GM12878 (cell line): ENCODE results near the gene GOLGA8A. TPM values are rescaled to one million over a fixed set of nuclear protein-coding genes. Genes with fewer than 3 reads are reported as not detected.
"Not testable (repeated sequence)": the region's sequence is repeated elsewhere in the genome, so short reads cannot be mapped to it uniquely, and the experiment has no call there.

ENCODE experiments used
- ATAC-seq: fragments of 200-7000 bp; cut with Tn5 transposase; 3 replicates; pipeline ENCODE4 v1.9.1; 2020; ENCODE audit warnings: mild to moderate bottlenecking, moderate library complexity
- BruUV-seq: library from RNA; stranded (reverse); fragments of 400-500 nt; replicated peaks from 2 replicates; lab custom pipeline; 2021; lab: Mats Ljungman, UMichigan
- CTCF ChIA-PET: fragments of 300-600 bp; sonication (Branson Sonifier 250); formaldehyde crosslinking; extraction: SDS; loops from one replicate; lab custom pipeline; 2021; ENCODE audit warnings: inconsistent platforms; lab: Yijun Ruan, JAX
- POLR2A ChIA-PET: fragments of 350-600 bp; formaldehyde crosslinking; extraction: SDS; loops from one replicate; lab custom pipeline; 2021; ENCODE audit warnings: inconsistent platforms; lab: Charles Lee
- RAD21 ChIA-PET: fragments of 300-600 bp; sonication (Branson Sonifier 250); formaldehyde crosslinking; loops from one replicate; lab custom pipeline; 2023; ENCODE audit warnings: antibody characterized with exemption; ENCODE audit not compliant: unreplicated experiment; lab: Charles Lee
- SMC1A ChIA-PET: fragments of 300-600 bp; sonication (Branson Sonifier 250); formaldehyde crosslinking; loops from one replicate; lab custom pipeline; 2023; ENCODE audit not compliant: unreplicated experiment, uncharacterized antibody; lab: Charles Lee
- DNase-seq: peaks from one replicate; pipeline ENCODE4 v3.0.0-alpha.2; 2011; ENCODE audit warnings: low read depth, low spot score
- FAIRE-seq: peaks from 3 replicates; lab custom pipeline; 2011; peaks lifted over from hg19 to GRCh38; lab: Jason Lieb, UNC
- H2AFZ ChIP-seq: 2 replicates; pipeline ENCODE4 v1.6.0; 2011; ENCODE audit warnings: low read depth, low read length, control low read depth; ENCODE audit not compliant: control insufficient read depth
- H3K27ac ChIP-seq: 2 replicates; pipeline ENCODE4 v1.5.1; 2011; ENCODE audit warnings: control low read depth; ENCODE audit not compliant: control insufficient read depth, insufficient read depth
- H3K27me3 ChIP-seq, 2 experiments: replicated peaks in 1 of 2; 2 replicates each; pipeline versions ENCODE4 v1.6.0 to v1.6.1; 2011; ENCODE audit warnings: low read length in 1 of 2; ENCODE audit not compliant: control insufficient read depth in 2 of 2, insufficient read depth in 2 of 2
- H3K36me3 ChIP-seq, 2 experiments: 2 replicates each; pipeline ENCODE4 v1.5.1; 2011; ENCODE audit warnings: low read length in 1 of 2; ENCODE audit not compliant: control insufficient read depth in 2 of 2, insufficient read depth in 2 of 2
- H3K4me1 ChIP-seq: 2 replicates; pipeline ENCODE4 v1.6.1; 2011; ENCODE audit warnings: mild to moderate bottlenecking, low read length, moderate library complexity, mixed read lengths; ENCODE audit not compliant: control insufficient read depth, insufficient read depth
- H3K4me2 ChIP-seq: 2 replicates; pipeline ENCODE4 v1.6.0; 2011; ENCODE audit warnings: control low read depth; ENCODE audit not compliant: control insufficient read depth, insufficient read depth
- H3K4me3 ChIP-seq: fragments of 200-600 bp; sonication (generic); 2 replicates; pipeline ENCODE4 v1.5.1; 2016
- H3K79me2 ChIP-seq: 2 replicates; pipeline ENCODE4 v1.6.0; 2011; ENCODE audit warnings: low read length; ENCODE audit not compliant: control insufficient read depth, insufficient read depth
- H3K9ac ChIP-seq: 2 replicates; pipeline ENCODE4 v1.8.0; 2011; ENCODE audit warnings: low read length, control low read depth, mixed read lengths; ENCODE audit not compliant: control insufficient read depth, insufficient read depth
- H3K9me3 ChIP-seq: replicated peaks from 3 replicates; pipeline ENCODE4 v1.5.1; 2011; ENCODE audit warnings: mild to moderate bottlenecking, low read length; ENCODE audit not compliant: control insufficient read depth, insufficient read depth
- H4K20me1 ChIP-seq: 2 replicates; pipeline ENCODE4 v1.6.0; 2011; ENCODE audit not compliant: control insufficient read depth, insufficient read depth
- WGBS: methylation state at CpG from one replicate; pipeline ENCODE4 v1.1.6; 2016; ENCODE audit warnings: low lambda C conversion rate; ENCODE audit not compliant: insufficient replicate concordance, insufficient coverage; ENCODE audit errors: missing lambda C conversion rate; 5-methylcytosine and 5-hydroxymethylcytosine counted together
- in situ Hi-C: fragments of 300-500 bp; cut with MboI; formaldehyde crosslinking; loops from 9 replicates; pipeline ENCODE4 v1.14.3; 2018; ENCODE audit warnings: mixed read lengths
- intact Hi-C: fragments of 100-400 bp; cut with micrococcal nuclease; formaldehyde crosslinking; loops from one replicate; pipeline ENCODE4 v1.14.2; 2022; ENCODE audit not compliant: unreplicated experiment
- polyA plus RNA-seq, 11 experiments: library from polyadenylated mRNA; depleted of rRNA in 4 of 11; unstranded in 6 of 11; stranded (reverse) in 5 of 11; fragments of >200 nt; fragmentation: Nextera tagmentation in 4 of 11; fragmentation: Illumina TruSeq in 1 of 11; extraction: Ambion mirVana in 4 of 11; extraction: Trizol in 1 of 11; gene quantifications; 1 replicate in 1 of 11; 2 replicates in 10 of 11; pipeline versions ENCODE4 v1.2.1 to v1.2.3, GENCODE V29; 2011 to 2016; ENCODE audit warnings: inconsistent platforms in 2 of 11, missing spikeins in 2 of 11, low read depth in 1 of 11
- total RNA-seq, 4 experiments: library from RNA; depleted of rRNA in 3 of 4; stranded (reverse); fragments of >200 nt in 3 of 4; fragmentation: Illumina TruSeq in 1 of 4; extraction: Trizol in 1 of 4; gene quantifications; 2 replicates each; pipeline versions ENCODE4 v1.2.1 to v1.2.3, GENCODE V29; 2013 to 2021

The GOLGA8A gene
- total and polyA plus RNA-seq, 10 of the 15 experiments (the other 5 are each of a cell fraction or from before 2014, with no cell fraction given): 14.5 to 132 (median 48.1) TPM

- H3K9me3 ChIP-seq, H3K9ac ChIP-seq, ATAC-seq, H2AFZ ChIP-seq, POLR2A ChIA-PET, H3K36me3 ChIP-seq, H3K27me3 ChIP-seq, CTCF ChIA-PET, H3K4me2 ChIP-seq, H3K4me1 ChIP-seq, H3K27ac ChIP-seq, RAD21 ChIA-PET, H3K4me3 ChIP-seq, FAIRE-seq, DNase-seq, in situ Hi-C loops, H4K20me1 ChIP-seq, H3K79me2 ChIP-seq, BruUV-seq, SMC1A ChIA-PET, intact Hi-C loops: not testable (repeated sequence)
- WGBS: no CpG with 5 or more reads among the region's 2 CpGs
These were observed 44.6 kb downstream of the GOLGA8A start for GRCh38 chr15:34392981-34393380.

GRCh38 chr15:34389594-34390086, 48.0 kb downstream of the GOLGA8A start:
- H3K9ac ChIP-seq, H3K79me2 ChIP-seq, H3K36me3 ChIP-seq, H3K9me3 ChIP-seq, H3K27ac ChIP-seq, RAD21 ChIA-PET, H4K20me1 ChIP-seq, BruUV-seq, DNase-seq, H3K4me2 ChIP-seq, SMC1A ChIA-PET, H3K4me1 ChIP-seq, H3K4me3 ChIP-seq, in situ Hi-C loops, ATAC-seq, CTCF ChIA-PET, POLR2A ChIA-PET, FAIRE-seq, intact Hi-C loops, H2AFZ ChIP-seq, H3K27me3 ChIP-seq: not testable (repeated sequence)
- WGBS: no CpG with 5 or more reads among the region's 16 CpGs

Other genes with a start within 250 kb of the GOLGA8A start
- 28.9 and 35.2 TPM in 2 replicates for gene KATNBL1, start 227.7 kb downstream of the GOLGA8A start, total RNA-seq (2014; rRNA removed)
- 39.4 and 39.5 TPM in 2 replicates for gene KATNBL1, start 227.7 kb downstream of the GOLGA8A start, total RNA-seq (2014; rRNA removed; fragmentation: Illumina TruSeq; extraction: Trizol)
- 29.6 and 31.3 TPM in 2 replicates for gene KATNBL1, start 227.7 kb downstream of the GOLGA8A start, total RNA-seq (2021)
- gene KATNBL1, start 227.7 kb downstream of the GOLGA8A start, polyA plus RNA-seq (2011; rRNA removed): 42.9 and 75.6 TPM in 2 replicates
- 27.2 and 37.2 TPM in 2 replicates for gene KATNBL1, start 227.7 kb downstream of the GOLGA8A start, polyA plus RNA-seq (2014; fragmentation: Illumina TruSeq; extraction: Trizol)
- 10 to 100 TPM in 1 of 2 experiments, 1 to 10 TPM in 1; 7.8 to 11.9 TPM for gene KATNBL1, start 227.7 kb downstream of the GOLGA8A start, polyA plus RNA-seq (2014; fragmentation: Nextera tagmentation; extraction: Ambion mirVana)
- 22.3 and 28.6 TPM in 2 replicates for gene KATNBL1, start 227.7 kb downstream of the GOLGA8A start, polyA plus RNA-seq (2014; rRNA removed)
- gene KATNBL1, start 227.7 kb downstream of the GOLGA8A start, polyA plus RNA-seq (2016; fragmentation: Nextera tagmentation; extraction: Ambion mirVana): 10 to 100 TPM; 54.9 to 58.8 TPM
- gene EMC4, start 212.8 kb downstream of the GOLGA8A start, total RNA-seq (2014; rRNA removed): 115 and 118 TPM in 2 replicates
- 77.3 and 79.3 TPM in 2 replicates for gene EMC4, start 212.8 kb downstream of the GOLGA8A start, total RNA-seq (2014; rRNA removed; fragmentation: Illumina TruSeq; extraction: Trizol)
- gene EMC4, start 212.8 kb downstream of the GOLGA8A start, total RNA-seq (2021): 71.9 and 76.0 TPM in 2 replicates
- gene EMC4, start 212.8 kb downstream of the GOLGA8A start, polyA plus RNA-seq (2011; rRNA removed): 51.9 and 68.5 TPM in 2 replicates
- gene EMC4, start 212.8 kb downstream of the GOLGA8A start, polyA plus RNA-seq (2014; fragmentation: Illumina TruSeq; extraction: Trizol): 85.6 and 93.9 TPM in 2 replicates
- gene EMC4, start 212.8 kb downstream of the GOLGA8A start, polyA plus RNA-seq (2014; fragmentation: Nextera tagmentation; extraction: Ambion mirVana): 10 to 100 TPM; 37.0 to 63.8 TPM
- 123 and 139 TPM in 2 replicates for gene EMC4, start 212.8 kb downstream of the GOLGA8A start, polyA plus RNA-seq (2014; rRNA removed)
- 100 to 1,000 TPM; 157 to 169 TPM for gene EMC4, start 212.8 kb downstream of the GOLGA8A start, polyA plus RNA-seq (2016; fragmentation: Nextera tagmentation; extraction: Ambion mirVana)
- 32.9 and 34.3 TPM in 2 replicates for gene SLC12A6, start 100.0 kb downstream of the GOLGA8A start, total RNA-seq (2014; rRNA removed)
- 34.2 and 34.9 TPM in 2 replicates for gene SLC12A6, start 100.0 kb downstream of the GOLGA8A start, total RNA-seq (2014; rRNA removed; fragmentation: Illumina TruSeq; extraction: Trizol)
- gene SLC12A6, start 100.0 kb downstream of the GOLGA8A start, total RNA-seq (2021): 33.2 and 36.3 TPM in 2 replicates
- gene SLC12A6, start 100.0 kb downstream of the GOLGA8A start, polyA plus RNA-seq (2011; rRNA removed): 94.4 and 94.8 TPM in 2 replicates
- 52.3 and 61.7 TPM in 2 replicates for gene SLC12A6, start 100.0 kb downstream of the GOLGA8A start, polyA plus RNA-seq (2014; fragmentation: Illumina TruSeq; extraction: Trizol)
- gene SLC12A6, start 100.0 kb downstream of the GOLGA8A start, polyA plus RNA-seq (2014; fragmentation: Nextera tagmentation; extraction: Ambion mirVana): 1 to 10 TPM; 4.7 to 4.8 TPM
- gene SLC12A6, start 100.0 kb downstream of the GOLGA8A start, polyA plus RNA-seq (2014; rRNA removed): 42.7 and 51.7 TPM in 2 replicates
- 10 to 100 TPM; 15.2 to 16.7 TPM for gene SLC12A6, start 100.0 kb downstream of the GOLGA8A start, polyA plus RNA-seq (2016; fragmentation: Nextera tagmentation; extraction: Ambion mirVana)
- 428 and 429 TPM in 2 replicates for gene NOP10, start 94.7 kb downstream of the GOLGA8A start, total RNA-seq (2014; rRNA removed)
- gene NOP10, start 94.7 kb downstream of the GOLGA8A start, total RNA-seq (2014; rRNA removed; fragmentation: Illumina TruSeq; extraction: Trizol): 411 and 417 TPM in 2 replicates
- 225 and 230 TPM in 2 replicates for gene NOP10, start 94.7 kb downstream of the GOLGA8A start, total RNA-seq (2021)
- 441 and 556 TPM in 2 replicates for gene NOP10, start 94.7 kb downstream of the GOLGA8A start, polyA plus RNA-seq (2011; rRNA removed)
- 492 and 609 TPM in 2 replicates for gene NOP10, start 94.7 kb downstream of the GOLGA8A start, polyA plus RNA-seq (2014; fragmentation: Illumina TruSeq; extraction: Trizol)
- gene NOP10, start 94.7 kb downstream of the GOLGA8A start, polyA plus RNA-seq (2014; fragmentation: Nextera tagmentation; extraction: Ambion mirVana): 1,000 to 10,000 TPM; 1,758 to 1,778 TPM
- 518 and 534 TPM in 2 replicates for gene NOP10, start 94.7 kb downstream of the GOLGA8A start, polyA plus RNA-seq (2014; rRNA removed)
- 100 to 1,000 TPM; 590 to 634 TPM for gene NOP10, start 94.7 kb downstream of the GOLGA8A start, polyA plus RNA-seq (2016; fragmentation: Nextera tagmentation; extraction: Ambion mirVana)
- gene NUTM1, start 94.5 kb downstream of the GOLGA8A start, total RNA-seq (2014; rRNA removed): under 0.01 and 0.05 TPM in 2 replicates
- not detected in 2 replicates for gene NUTM1, start 94.5 kb downstream of the GOLGA8A start, total RNA-seq (2014; rRNA removed; fragmentation: Illumina TruSeq; extraction: Trizol)
- gene NUTM1, start 94.5 kb downstream of the GOLGA8A start, total RNA-seq (2021): not detected in 2 replicates
- not detected in 2 replicates for gene NUTM1, start 94.5 kb downstream of the GOLGA8A start, polyA plus RNA-seq (2011; rRNA removed)
- gene NUTM1, start 94.5 kb downstream of the GOLGA8A start, polyA plus RNA-seq (2014; fragmentation: Illumina TruSeq; extraction: Trizol): not detected in 2 replicates
- gene NUTM1, start 94.5 kb downstream of the GOLGA8A start, polyA plus RNA-seq (2014; fragmentation: Nextera tagmentation; extraction: Ambion mirVana): not detected
- gene NUTM1, start 94.5 kb downstream of the GOLGA8A start, polyA plus RNA-seq (2014; rRNA removed): 0.04 TPM in 1 of 2 replicates, not detected in the other
- gene NUTM1, start 94.5 kb downstream of the GOLGA8A start, polyA plus RNA-seq (2016; fragmentation: Nextera tagmentation; extraction: Ambion mirVana): under 1 TPM in 1 of 2 experiments, not detected in 1; 0.05 TPM
- gene LPCAT4, start 70.6 kb downstream of the GOLGA8A start, total RNA-seq (2014; rRNA removed): 16.8 and 18.6 TPM in 2 replicates
- gene LPCAT4, start 70.6 kb downstream of the GOLGA8A start, total RNA-seq (2014; rRNA removed; fragmentation: Illumina TruSeq; extraction: Trizol): 17.3 and 18.9 TPM in 2 replicates
- gene LPCAT4, start 70.6 kb downstream of the GOLGA8A start, total RNA-seq (2021): 46.2 and 51.1 TPM in 2 replicates
- 26.7 and 44.0 TPM in 2 replicates for gene LPCAT4, start 70.6 kb downstream of the GOLGA8A start, polyA plus RNA-seq (2011; rRNA removed)
- 23.9 and 38.2 TPM in 2 replicates for gene LPCAT4, start 70.6 kb downstream of the GOLGA8A start, polyA plus RNA-seq (2014; fragmentation: Illumina TruSeq; extraction: Trizol)
- gene LPCAT4, start 70.6 kb downstream of the GOLGA8A start, polyA plus RNA-seq (2014; fragmentation: Nextera tagmentation; extraction: Ambion mirVana): 10 to 100 TPM; 14.4 to 17.2 TPM
- gene LPCAT4, start 70.6 kb downstream of the GOLGA8A start, polyA plus RNA-seq (2014; rRNA removed): 47.6 and 57.2 TPM in 2 replicates
- gene LPCAT4, start 70.6 kb downstream of the GOLGA8A start, polyA plus RNA-seq (2016; fragmentation: Nextera tagmentation; extraction: Ambion mirVana): 10 to 100 TPM; 32.4 to 33.5 TPM
- gene GOLGA8B, start 145.8 kb upstream of the GOLGA8A start, total RNA-seq (2014; rRNA removed): 80.1 and 85.8 TPM in 2 replicates
- gene GOLGA8B, start 145.8 kb upstream of the GOLGA8A start, total RNA-seq (2014; rRNA removed; fragmentation: Illumina TruSeq; extraction: Trizol): 57.1 and 59.6 TPM in 2 replicates
- 118 and 147 TPM in 2 replicates for gene GOLGA8B, start 145.8 kb upstream of the GOLGA8A start, total RNA-seq (2021)
- gene GOLGA8B, start 145.8 kb upstream of the GOLGA8A start, polyA plus RNA-seq (2011; rRNA removed): 117 and 164 TPM in 2 replicates
- 135 and 144 TPM in 2 replicates for gene GOLGA8B, start 145.8 kb upstream of the GOLGA8A start, polyA plus RNA-seq (2014; fragmentation: Illumina TruSeq; extraction: Trizol)
- 10 to 100 TPM; 18.5 to 27.3 TPM for gene GOLGA8B, start 145.8 kb upstream of the GOLGA8A start, polyA plus RNA-seq (2014; fragmentation: Nextera tagmentation; extraction: Ambion mirVana)
- 258 and 302 TPM in 2 replicates for gene GOLGA8B, start 145.8 kb upstream of the GOLGA8A start, polyA plus RNA-seq (2014; rRNA removed)
- 10 to 100 TPM; 72.5 to 77.3 TPM for gene GOLGA8B, start 145.8 kb upstream of the GOLGA8A start, polyA plus RNA-seq (2016; fragmentation: Nextera tagmentation; extraction: Ambion mirVana)